Smooth muscle cell (in vitro differentiated cells): Measurements from ENCODE around the gene FBXO7. TPM values are rescaled to one million over a fixed set of nuclear protein-coding genes. Genes with fewer than 3 reads are reported as not detected.

ENCODE experiments used
- DNase-seq: peaks from one replicate; lab custom pipeline; 2025; ENCODE audit not compliant: unreplicated experiment; lab: John Stamatoyannopoulos, UW
- H2AFZ ChIP-seq: fragments of 200-600 bp; sonication (generic); 2 replicates; pipeline ENCODE4 v1.6.0; 2016; ENCODE audit warnings: antibody characterized with exemption, low read depth, mild to moderate bottlenecking
- H3F3A ChIP-seq: fragments of 200-600 bp; sonication (generic); 2 replicates; pipeline ENCODE4 v1.6.0; 2017; ENCODE audit warnings: antibody characterized with exemption, low read depth
- H3K27ac ChIP-seq: fragments of 200-600 bp; sonication (generic); 2 replicates; pipeline ENCODE4 v1.5.1; 2016; ENCODE audit warnings: low read depth, mild to moderate bottlenecking
- H3K27me3 ChIP-seq: fragments of 200-600 bp; sonication (generic); 2 replicates; pipeline ENCODE4 v1.6.1; 2016; ENCODE audit warnings: low read depth, mild to moderate bottlenecking
- H3K36me3 ChIP-seq: fragments of 200-600 bp; sonication (generic); 2 replicates; pipeline ENCODE4 v1.5.1; 2016; ENCODE audit warnings: low read depth
- H3K4me1 ChIP-seq: fragments of 200-600 bp; sonication (generic); 2 replicates; pipeline ENCODE4 v1.5.1; 2016; ENCODE audit warnings: low read depth
- H3K4me2 ChIP-seq: fragments of 200-600 bp; sonication (generic); 2 replicates; pipeline ENCODE4 v1.6.0; 2016; ENCODE audit warnings: mild to moderate bottlenecking
- H3K4me3 ChIP-seq: fragments of 200-600 bp; sonication (generic); 2 replicates; pipeline ENCODE4 v1.5.1; 2016; ENCODE audit warnings: mild to moderate bottlenecking
- H3K79me2 ChIP-seq: fragments of 200-600 bp; sonication (generic); 2 replicates; pipeline ENCODE4 v1.6.0; 2016; ENCODE audit warnings: low read depth, mild to moderate bottlenecking
- H3K9ac ChIP-seq: fragments of 200-600 bp; sonication (generic); 2 replicates; pipeline ENCODE4 v1.6.0; 2016; ENCODE audit warnings: low read depth
- H3K9me3 ChIP-seq: fragments of 200-600 bp; sonication (generic); replicated peaks from 2 replicates; pipeline ENCODE4 v1.5.1; 2016; ENCODE audit warnings: low read depth
- H4K20me1 ChIP-seq: fragments of 200-600 bp; sonication (generic); 2 replicates; pipeline ENCODE4 v1.6.0; 2016; ENCODE audit warnings: low read depth
- CTCF ChIP-seq: fragments of 200-600 bp; sonication (generic); IDR thresholded peaks from 2 replicates; pipeline ENCODE4 v1.5.1; 2017; ENCODE audit warnings: borderline replicate concordance, mild to moderate bottlenecking, antibody characterized with exemption; ENCODE audit not compliant: insufficient read depth, poor library complexity, severe bottlenecking
- WGBS: methylation state at CpG from one replicate; pipeline ENCODE4 v1.1.7; 2016; ENCODE audit warnings: low lambda C conversion rate; 5-methylcytosine and 5-hydroxymethylcytosine counted together
- polyA plus RNA-seq: library from polyadenylated mRNA; unstranded; fragments of >200 nt; fragmentation: Nextera tagmentation; extraction: Ambion mirVana; gene quantifications from 2 replicates; pipeline ENCODE4 v1.2.1, GENCODE V29; 2016
- total RNA-seq: library from RNA; depleted of rRNA; stranded (reverse); fragments of >200 nt; gene quantifications from 2 replicates; pipeline ENCODE4 v1.2.3, GENCODE V29; 2014

FBXO7 gene
- total RNA-seq (126 and 138 TPM in 2 replicates), polyA plus RNA-seq (141 and 149 TPM in 2 replicates)

- Histone ChIP-seq H3K9me3 (no peaks in the 10 kb centered on the region), H3K4me2 (peak within 1 kb of the TSS; percentile 95), H3K27me3 (no peaks in the 10 kb centered on the region), H3K36me3 (no peaks in the 10 kb centered on the region), H4K20me1 (peaks cover 45% of the 10 kb centered on the region), H3K27ac (peak within 1 kb of the TSS; percentile 94), H3F3A (peaks cover 6% of the 10 kb centered on the region), H3K4me3 (peak within 1 kb of the TSS; percentile 81), H3K4me1 (peaks cover 15% of the 10 kb centered on the region), H3K79me2 (peaks cover 48% of the 10 kb centered on the region), H2AFZ (peak within 1 kb of the TSS; percentile 46), H3K9ac (peak within 1 kb of the TSS; percentile 95)
- peak; percentile 37 for TF ChIP-seq CTCF
- 1% methylated on average over 73 of the region's 92 CpGs for WGBS
- DNase-seq = peak; percentile 75
Measured at GRCh38 chr22:32474635-32475467, at the start of gene FBXO7. FBXO7 (plus strand) TSS chr22:32474811; CDS start chr22:32475003, 192 bp downstream.

GRCh38 chr22:32426881-32427280, 47.7 kb upstream of the FBXO7 start:
- Histone ChIP-seq H3K4me3 (no peak overlapping the region), H3K4me2 (no peak overlapping the region), H3K9ac (no peak overlapping the region), H2AFZ (no peak overlapping the region), H3K36me3 (no peaks in the 10 kb centered on the region), H4K20me1 (no peaks in the 10 kb centered on the region), H3F3A (no peaks in the 10 kb centered on the region), H3K9me3 (no peaks in the 10 kb centered on the region), H3K79me2 (no peaks in the 10 kb centered on the region), H3K4me1 (no peaks in the 10 kb centered on the region), H3K27me3 (peaks cover 35% of the 10 kb centered on the region), H3K27ac (no peak overlapping the region)
- no peak for TF ChIP-seq CTCF
- DNase-seq = no peak
- 92% methylated on average over 4 of the region's 4 CpGs for WGBS

GRCh38 chr22:32430352-32430751, 44.3 kb upstream of the FBXO7 start:
- Histone ChIP-seq H3K4me1 (no peaks in the 10 kb centered on the region), H2AFZ (no peak overlapping the region), H3K27me3 (peaks cover 28% of the 10 kb centered on the region), H3K36me3 (no peaks in the 10 kb centered on the region), H3K4me2 (no peak overlapping the region), H4K20me1 (no peaks in the 10 kb centered on the region), H3F3A (no peaks in the 10 kb centered on the region), H3K9me3 (no peaks in the 10 kb centered on the region), H3K4me3 (no peak overlapping the region), H3K9ac (no peak overlapping the region), H3K27ac (no peak overlapping the region), H3K79me2 (no peaks in the 10 kb centered on the region)
- DNase-seq = no peak
- TF ChIP-seq CTCF = no peak
- 92% methylated on average over 1 of the region's 1 CpG for WGBS
